ENCODE results near the gene TYK2.

GRCh38 chr19:10378124-10378523 is 2.2 kb downstream of the TYK2 start:
- TF ChIP-seq ATF3 (IDR thresholded peaks at IDR 0.05): no peak
- TF ChIP-seq, protein P1, sequence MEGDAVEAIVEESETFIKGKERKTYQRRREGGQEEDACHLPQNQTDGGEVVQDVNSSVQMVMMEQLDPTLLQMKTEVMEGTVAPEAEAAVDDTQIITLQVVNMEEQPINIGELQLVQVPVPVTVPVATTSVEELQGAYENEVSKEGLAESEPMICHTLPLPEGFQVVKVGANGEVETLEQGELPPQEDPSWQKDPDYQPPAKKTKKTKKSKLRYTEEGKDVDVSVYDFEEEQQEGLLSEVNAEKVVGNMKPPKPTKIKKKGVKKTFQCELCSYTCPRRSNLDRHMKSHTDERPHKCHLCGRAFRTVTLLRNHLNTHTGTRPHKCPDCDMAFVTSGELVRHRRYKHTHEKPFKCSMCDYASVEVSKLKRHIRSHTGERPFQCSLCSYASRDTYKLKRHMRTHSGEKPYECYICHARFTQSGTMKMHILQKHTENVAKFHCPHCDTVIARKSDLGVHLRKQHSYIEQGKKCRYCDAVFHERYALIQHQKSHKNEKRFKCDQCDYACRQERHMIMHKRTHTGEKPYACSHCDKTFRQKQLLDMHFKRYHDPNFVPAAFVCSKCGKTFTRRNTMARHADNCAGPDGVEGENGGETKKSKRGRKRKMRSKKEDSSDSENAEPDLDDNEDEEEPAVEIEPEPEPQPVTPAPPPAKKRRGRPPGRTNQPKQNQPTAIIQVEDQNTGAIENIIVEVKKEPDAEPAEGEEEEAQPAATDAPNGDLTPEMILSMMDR (IDR thresholded peaks at IDR 0.05; ENCODE audit: low read depth, low read length, missing input control): no peak

All from liver (tissue), 3 donors.